HepG2 (cell line): ENCODE data around the gene GSTP1. TPM values are rescaled to one million over a fixed set of nuclear protein-coding genes. Genes with fewer than 3 reads are reported as not detected.

ENCODE experiments used
- BCL3 ChIP-seq: sonication (generic); formaldehyde crosslinking; IDR thresholded peaks from 2 replicates; pipeline ENCODE4 v1.5.1; 2020; ENCODE audit warnings: mild to moderate bottlenecking, missing genetic modification reagents, moderate library complexity
- FOXP4 ChIP-seq: sonication (generic); formaldehyde crosslinking; IDR thresholded peaks from 2 replicates; pipeline ENCODE4 v1.4.0; 2020; ENCODE audit warnings: missing genetic modification reagents
- HOXA7 ChIP-seq: sonication (generic); formaldehyde crosslinking; IDR thresholded peaks from 2 replicates; pipeline ENCODE4 v1.8.1; 2022; ENCODE audit warnings: mild to moderate bottlenecking, missing genetic modification reagents, moderate library complexity
- RNF219 ChIP-seq: sonication (generic); formaldehyde crosslinking; IDR thresholded peaks from 2 replicates; pipeline ENCODE4 v1.5.0; 2020; ENCODE audit warnings: mild to moderate bottlenecking, missing genetic modification reagents
- ZFYVE20 ChIP-seq: sonication (generic); formaldehyde crosslinking; IDR thresholded peaks from 2 replicates; pipeline ENCODE4 v1.8.0; 2023; ENCODE audit warnings: low read depth, mild to moderate bottlenecking, moderate library complexity, missing genetic modification reagents, borderline replicate concordance
- ZHX1 ChIP-seq: sonication (generic); formaldehyde crosslinking; IDR thresholded peaks from 2 replicates; pipeline ENCODE4 v1.8.1; 2022; ENCODE audit warnings: low read depth, mild to moderate bottlenecking, missing genetic modification reagents
- ZNF280B ChIP-seq: sonication (generic); formaldehyde crosslinking; IDR thresholded peaks from 2 replicates; pipeline ENCODE4 v1.5.0; 2020; ENCODE audit warnings: missing genetic modification reagents, mild to moderate bottlenecking, borderline replicate concordance
- ZNF281 ChIP-seq: sonication (generic); formaldehyde crosslinking; IDR thresholded peaks from 2 replicates; pipeline ENCODE4 v1.4.0; 2020; ENCODE audit warnings: missing genetic modification reagents, borderline replicate concordance
- ZNF296 ChIP-seq: sonication (generic); formaldehyde crosslinking; conservative IDR thresholded peaks from 2 replicates; pipeline ENCODE4 v1.5.0; 2020; ENCODE audit warnings: mild to moderate bottlenecking, missing genetic modification reagents
- ZNF337 ChIP-seq: sonication (generic); formaldehyde crosslinking; IDR thresholded peaks from 2 replicates; pipeline ENCODE4 v1.5.1; 2020; ENCODE audit warnings: missing genetic modification reagents, low read depth, mild to moderate bottlenecking, borderline replicate concordance
- ZNF383 ChIP-seq: sonication (generic); formaldehyde crosslinking; IDR thresholded peaks from 2 replicates; pipeline ENCODE4 v1.4.0; 2020; ENCODE audit warnings: missing genetic modification reagents, mild to moderate bottlenecking, borderline replicate concordance
- ZNF749 ChIP-seq: sonication (generic); formaldehyde crosslinking; IDR thresholded peaks from 2 replicates; pipeline ENCODE4 v1.8.0; 2022; ENCODE audit warnings: mild to moderate bottlenecking, missing genetic modification reagents, moderate library complexity, borderline replicate concordance
- ZNF792 ChIP-seq: IDR thresholded peaks from 2 replicates; pipeline ENCODE4 v1.6.1; 2016
- polyA plus RNA-seq, 8 experiments: library from polyadenylated mRNA; depleted of rRNA in 3 of 8; stranded (reverse) in 7 of 8; unstranded in 1 of 8; fragments of >200 nt; fragmentation: Illumina TruSeq in 4 of 8; extraction: Trizol in 4 of 8; gene quantifications; 2 replicates each; pipeline versions ENCODE4 v1.2.1 to v1.2.3, GENCODE V29; 2011 to 2016; ENCODE audit warnings: low read depth in 4 of 8, missing spikeins in 1 of 8, mixed read lengths in 1 of 8; ENCODE audit not compliant: insufficient read depth in 1 of 8
- total RNA-seq, 5 experiments: library from RNA; depleted of rRNA; stranded (reverse); fragments of >200 nt; fragmentation: Illumina TruSeq; extraction: Trizol; gene quantifications; 2 replicates each; pipeline ENCODE4 v1.2.3, GENCODE V29; 2016; ENCODE audit warnings: low read depth in 1 of 5

GSTP1 gene
- total and polyA plus RNA-seq, 2 of the 13 experiments (the other 11 are each of a cell fraction or from before 2014, with no cell fraction given) = not detected

GRCh38 chr11:67629386-67630227 is 46.0 kb downstream of the GSTP1 start, which contains the start of gene NUDT8 (continued):
- TF ChIP-seq BCL3 (CRISPR knock-in tag) (peak; percentile 82), HOXA7 (CRISPR knock-in tag) (no peak), ZNF749 (peak; percentile 91), ZNF280B (CRISPR knock-in tag) (peak; percentile 62; the same call in 1 of the 2 replicates), RNF219 (CRISPR knock-in tag) (no peak; the same call in 1 of the 2 replicates), FOXP4 (CRISPR knock-in tag) (0 out of 2 replicates have a peak, but pooled peaks have one; percentile 22), ZFYVE20 (CRISPR knock-in tag) (peak; percentile 67; the same call in 1 of the 2 replicates), ZNF281 (CRISPR knock-in tag) (no peak), ZHX1 (peak; percentile 87; the same call in 1 of the 2 replicates), ZNF383 (CRISPR knock-in tag) (no peak), ZNF792 (CRISPR knock-in tag) (peak; percentile 72; the same call in 1 of the 2 replicates), ZNF337 (CRISPR knock-in tag) (no peak), ZNF296 (CRISPR knock-in tag) (no peak)
